Right renal cortex interstitium (tissue), 3 donors: ENCODE measurements around the gene PSAP. TPM values are rescaled to one million over a fixed set of nuclear protein-coding genes. Genes with fewer than 3 reads are reported as not detected.
"Not testable (repeated sequence)": the region's sequence is repeated elsewhere in the genome, so short reads cannot be mapped to it uniquely, and the experiment has no call there.

Source experiments
- DNase-seq, 3 donors: peaks; one replicate each; pipeline ENCODE4 v3.0.0-alpha.2; 2013; ENCODE audit warnings: low read depth in 3 of 3, low spot score in 2 of 3
- polyA plus RNA-seq, 3 donors: library from polyadenylated mRNA; unstranded; fragments of 120-200 nt; gene quantifications; one replicate each; pipeline ENCODE4 v1.2.1, GENCODE V29; 2013; ENCODE audit not compliant: insufficient read length in 3 of 3

Gene PSAP
- polyA plus RNA-seq, 3 donors: 903 to 920 (median 909) TPM

DNA sequence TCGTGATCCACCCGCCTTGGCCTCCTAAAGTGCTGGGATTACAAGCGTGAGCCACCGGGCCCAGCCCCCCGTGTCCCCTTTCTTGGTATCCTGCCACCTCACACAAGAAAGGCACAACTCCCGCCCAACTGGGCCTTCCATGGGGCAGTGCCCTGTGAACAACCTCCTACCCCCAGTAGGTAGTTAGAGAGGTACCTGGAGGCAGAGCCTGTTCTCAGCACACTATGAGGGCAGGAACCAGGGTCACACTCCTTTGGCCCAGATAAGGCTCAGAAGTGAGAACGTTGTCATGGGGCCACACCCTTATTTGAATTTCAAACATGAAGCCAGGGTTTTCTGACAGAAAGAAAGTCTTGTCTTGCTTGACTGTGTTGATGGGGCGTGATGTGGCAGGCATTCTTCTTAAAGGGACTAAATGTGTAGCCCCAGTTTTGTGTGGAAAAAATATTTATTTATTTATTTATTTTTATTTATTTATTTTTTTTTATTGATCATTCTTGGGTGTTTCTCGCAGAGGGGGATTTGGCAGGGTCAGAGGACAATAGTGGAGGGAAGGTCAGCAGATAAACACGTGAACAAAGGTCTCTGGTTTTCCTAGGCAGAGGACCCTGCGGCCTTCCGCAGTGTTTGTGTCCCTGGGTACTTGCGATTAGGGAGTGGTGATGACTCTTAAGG is 23.8 kb upstream of the PSAP start:
- not testable (repeated sequence) for DNase-seq

DNA sequence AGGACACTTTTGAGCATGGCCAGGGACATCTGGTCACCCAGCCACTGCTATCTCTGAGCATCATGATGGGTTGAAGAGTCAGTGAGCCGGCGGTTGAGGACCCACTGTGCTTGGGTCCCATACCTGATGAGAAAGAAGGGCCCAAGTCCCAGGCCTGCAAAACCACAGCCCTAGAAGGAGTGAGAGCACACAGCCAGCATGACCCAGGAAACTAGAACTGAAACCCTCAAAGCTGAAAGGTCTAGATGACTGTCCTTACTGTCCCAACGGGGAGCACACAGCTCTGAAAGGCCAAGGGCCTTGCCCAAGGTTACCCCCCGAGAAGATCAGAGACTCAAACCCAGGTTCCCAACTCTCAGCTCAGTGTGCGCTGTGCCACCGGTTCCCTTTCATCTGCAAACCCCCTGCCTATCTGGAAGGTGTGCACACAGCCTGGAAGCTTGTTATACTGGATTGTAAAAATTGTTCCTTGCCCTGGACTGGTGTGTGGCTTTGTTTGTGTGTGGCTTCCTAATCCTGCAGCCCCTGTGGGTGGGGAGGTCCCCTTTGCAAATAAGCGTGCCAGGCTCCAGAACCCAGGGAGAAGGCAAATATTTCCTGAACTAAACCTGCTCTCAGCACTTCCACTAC is 22.6 kb upstream of the PSAP start:
- DNase-seq: no peak

GRCh38 chr10:71869601-71870000 is 18.6 kb upstream of the PSAP start:
- not testable (repeated sequence) for DNase-seq

- DNase-seq: no peak
Measured at GRCh38 chr10:71868192-71868697, 17.2 kb upstream of the PSAP start.

GRCh38 chr10:71865561-71866041 is 14.6 kb upstream of the PSAP start:
- no peak for DNase-seq

DNA sequence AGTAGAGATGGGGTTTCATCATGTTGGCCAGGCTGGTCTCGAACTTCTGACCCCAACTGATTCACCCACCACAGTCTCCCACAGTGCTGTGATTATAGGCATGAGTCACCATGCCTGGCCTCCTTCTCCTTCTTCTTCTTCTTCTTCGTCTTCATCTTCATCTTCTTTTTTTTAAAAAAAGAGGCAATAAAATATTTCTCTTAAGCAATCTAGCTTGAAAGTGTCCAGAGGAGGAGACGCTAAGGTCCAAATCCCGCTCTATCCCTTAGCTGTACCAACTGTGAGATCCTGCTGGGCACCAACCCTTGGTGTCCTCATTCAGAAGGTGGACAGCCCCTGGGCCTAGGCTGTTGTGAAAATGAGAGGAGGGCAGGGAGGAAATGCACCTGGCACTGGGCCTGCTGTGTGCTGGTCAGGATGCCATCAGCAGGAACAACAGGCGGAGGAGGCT is 13.9 kb upstream of the PSAP start:
- DNase-seq: no peak

GRCh38 chr10:71863203-71863602 is 12.2 kb upstream of the PSAP start:
- DNase-seq: no peak

- DNase-seq: no peak
Measured at GRCh38 chr10:71860243-71861029, 9.4 kb upstream of the PSAP start.

- DNase-seq: no peak
Measured at GRCh38 chr10:71857934-71858890, 7.2 kb upstream of the PSAP start.

- no peak for DNase-seq
Measured at GRCh38 chr10:71856619-71857018, 5.6 kb upstream of the PSAP start.

DNA sequence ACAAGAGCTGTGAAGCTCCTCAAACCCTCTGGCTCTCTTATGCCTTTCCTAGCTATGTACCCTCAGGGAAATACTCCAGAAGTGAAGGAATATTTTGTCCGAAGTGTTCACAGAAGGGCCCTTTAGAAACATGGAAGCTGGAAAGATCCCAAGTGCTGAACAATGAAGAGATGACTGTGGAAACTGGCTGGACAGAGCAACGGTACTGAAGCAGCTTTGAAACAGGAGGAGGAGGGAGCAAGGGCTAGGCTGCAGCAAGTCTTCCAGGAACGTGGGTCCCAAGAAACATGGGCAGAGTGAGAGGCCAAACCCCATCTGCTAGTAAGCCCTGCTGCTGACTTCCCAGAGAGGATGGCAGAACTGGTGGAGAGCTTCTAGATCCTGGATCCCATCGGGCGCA is 3.0 kb upstream of the PSAP start:
- DNase-seq: no peak

DNA sequence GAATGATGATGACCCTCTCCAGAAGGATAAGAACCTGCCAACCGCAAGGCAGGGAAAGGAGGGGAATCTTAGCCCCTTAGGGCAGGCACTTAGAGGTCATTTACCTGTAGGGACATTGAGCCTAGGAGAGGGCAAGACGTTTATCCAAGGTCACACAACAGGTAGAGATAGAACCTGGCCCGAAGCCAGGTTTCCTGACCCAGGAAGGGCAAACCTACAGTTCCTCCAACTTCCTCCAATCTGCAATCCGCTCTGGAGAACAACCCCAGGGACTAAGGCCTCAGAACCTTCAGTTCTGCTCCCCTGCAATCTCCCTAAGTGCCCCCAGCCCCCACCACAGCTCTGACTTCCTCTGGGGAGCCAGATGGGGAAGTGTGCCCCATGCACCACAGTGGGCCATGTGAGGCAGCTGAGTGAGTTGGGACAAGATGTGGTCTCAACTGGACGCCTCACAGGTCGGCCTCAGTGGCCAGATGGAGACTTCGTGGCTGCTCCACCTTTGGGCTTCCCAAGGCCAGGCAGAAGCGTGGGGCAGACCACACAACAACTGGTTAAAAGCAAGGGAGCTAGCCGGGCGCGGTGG is 1.4 kb upstream of the PSAP start:
- DNase-seq: no peak

- DNase-seq: not testable (repeated sequence)
Measured at GRCh38 chr10:71851465-71852095, 529 bp upstream of the PSAP start.

DNA sequence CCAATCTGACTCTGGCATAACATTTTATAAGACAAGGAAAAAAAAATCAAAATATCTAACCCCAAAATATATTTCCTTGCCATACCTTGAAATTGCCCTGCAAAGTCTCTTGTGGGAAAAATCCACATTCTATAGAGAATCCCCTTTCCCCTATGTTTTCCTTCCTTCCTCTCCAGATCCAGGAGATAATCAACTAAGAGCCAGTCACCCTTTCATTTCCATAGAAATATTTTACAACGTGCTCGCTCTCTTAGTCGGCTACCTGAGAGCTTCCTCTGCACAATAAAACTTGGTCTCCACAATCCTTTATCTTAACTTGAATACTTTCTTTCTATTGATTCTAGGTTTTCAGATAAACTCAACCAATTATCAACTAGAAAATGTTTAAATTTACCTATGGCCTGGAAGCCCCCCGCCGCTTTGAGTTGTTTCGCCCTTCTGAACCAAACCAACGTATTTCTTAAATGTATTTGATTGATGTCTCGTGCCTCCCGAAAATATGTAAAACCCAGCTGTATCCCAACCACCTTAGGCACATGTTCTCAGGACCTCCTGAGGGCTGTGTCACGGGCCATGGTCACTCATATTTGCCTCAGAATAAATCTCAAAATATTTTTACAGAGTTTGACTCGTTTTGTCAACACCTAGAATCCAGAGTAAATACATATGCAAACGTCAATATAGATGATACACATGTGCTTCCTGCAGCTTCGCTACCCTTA is 869 bp downstream of the PSAP start:
- DNase-seq: peak in 1 of 3 donors; percentile 7

GRCh38 chr10:71849461-71849908 is 1.6 kb downstream of the PSAP start:
- no peak for DNase-seq

- no peak for DNase-seq
Measured at GRCh38 chr10:71848325-71849275, 2.5 kb downstream of the PSAP start.

DNA sequence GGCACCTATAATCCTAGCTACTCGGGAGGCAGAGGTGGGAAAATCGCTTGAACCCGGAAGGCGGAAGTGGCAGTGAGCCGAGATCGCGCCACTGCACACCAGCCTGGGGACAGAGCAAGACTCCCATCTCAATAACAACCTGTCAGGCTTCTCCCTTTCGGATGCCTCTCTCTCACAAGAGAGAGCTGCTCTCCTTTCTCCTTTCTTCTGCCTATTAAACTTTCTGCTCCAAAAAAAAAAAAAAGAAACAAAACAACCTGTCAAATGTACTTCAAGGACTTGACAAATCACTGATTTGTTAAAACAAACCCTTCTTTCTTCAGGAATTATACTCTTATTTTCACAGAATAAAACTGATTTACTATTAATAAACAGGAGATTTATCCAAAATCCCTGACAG is 3.6 kb downstream of the PSAP start:
- no peak for DNase-seq
